Panc1 (cell line): ENCODE results near the gene NUMB.

Source experiments
- CTCF ChIP-seq: fragments of 450-650 bp; IDR thresholded peaks from 2 replicates; pipeline ENCODE4 v1.5.1; 2017; ENCODE audit warnings: mild to moderate bottlenecking
- POLR2AphosphoS5 ChIP-seq: IDR thresholded peaks from 2 replicates; pipeline ENCODE4 v1.6.1; 2012; ENCODE audit warnings: mild to moderate bottlenecking, low read depth, low read length, moderate library complexity

- no peak for TF ChIP-seq CTCF
- TF ChIP-seq POLR2AphosphoS5, result no peak
Measured at GRCh38 chr14:73437206-73437605, 21.1 kb downstream of the NUMB start.
